Stimulated activated CD8-positive, alpha-beta memory T cell treated with anti-CD3 and anti-CD28 coated beads, Interleukin-4, amount 100 ng/mL, for 1 hour (primary cell): ENCODE measurements around the gene WDR33.
A peak's percentile ranks its signal among the peaks of the same experiment; 100 is the strongest.

ENCODE experiments used
- DNase-seq, 2 donors: peaks; one replicate each; pipeline ENCODE4 v3.0.0-alpha.2; 2020; ENCODE audit warnings: low read depth in 2 of 2, low spot score in 1 of 2

WDR33 gene

GRCh38 chr2:127721978-127722355 lies 89.0 kb downstream of the WDR33 start:
- DNase-seq: no peak

- DNase-seq: no peak
These were observed 89.5 kb downstream of the WDR33 start for GRCh38 chr2:127721311-127721977.

GRCh38 chr2:127719301-127720218 lies 91.4 kb downstream of the WDR33 start:
- DNase-seq: no peak

- DNase-seq: no peak
These were observed 92.7 kb downstream of the WDR33 start for GRCh38 chr2:127718271-127718670.

GRCh38 chr2:127715778-127716449 lies 95.1 kb downstream of the WDR33 start:
- no peak for DNase-seq

- DNase-seq: no peak
These were observed 97.4 kb downstream of the WDR33 start for GRCh38 chr2:127713562-127713961.

- no peak for DNase-seq
These were observed 98.0 kb downstream of the WDR33 start for GRCh38 chr2:127712999-127713398.

- no peak for DNase-seq
These were observed 101.6 kb downstream of the WDR33 start for GRCh38 chr2:127709336-127709735.

- no peak for DNase-seq
These were observed 102.9 kb downstream of the WDR33 start for GRCh38 chr2:127707890-127708648.

- DNase-seq: no peak
These were observed 104.6 kb downstream of the WDR33 start for GRCh38 chr2:127706215-127706990.

- no peak for DNase-seq
These were observed 105.4 kb downstream of the WDR33 start for GRCh38 chr2:127705391-127706065.

- no peak for DNase-seq
These were observed 106.2 kb downstream of the WDR33 start for GRCh38 chr2:127704641-127705390.

- DNase-seq: no peak
These were observed 107.7 kb downstream of the WDR33 start for GRCh38 chr2:127703282-127703681.

- no peak for DNase-seq
These were observed 108.5 kb downstream of the WDR33 start for GRCh38 chr2:127702395-127703009.

- peak; percentile 49 to 62 for DNase-seq
These were observed 109.1 kb downstream of the WDR33 start for GRCh38 chr2:127701651-127702394.

- DNase-seq: peak; percentile 77 to 83
These were observed 109.7 kb downstream of the WDR33 start, which contains the start of gene SFT2D3 for GRCh38 chr2:127701193-127701650. Gene SFT2D3, plus strand, starts transcription at chr2:127701497. Its CDS starts 32 bp downstream, at chr2:127701529.

GRCh38 chr2:127700527-127701192 lies 110.3 kb downstream of the WDR33 start:
- DNase-seq: peak in 1 of 2 donors; percentile 10
